HPDE6-E6E7 (cell line): ENCODE measurements around the gene WDR33.
"Not testable (repeated sequence)": the region's sequence is repeated elsewhere in the genome, so short reads cannot be mapped to it uniquely, and the experiment has no call there.

Source experiments
- DNase-seq: peaks from one replicate; pipeline ENCODE4 v3.0.0; 2011; ENCODE audit warnings: missing footprints; ENCODE audit errors: extremely low spot score

Gene WDR33

GRCh38 chr2:127763776-127764175 lies 47.2 kb downstream of the WDR33 start:
- no peak for DNase-seq

- no peak for DNase-seq
These were observed 48.1 kb downstream of the WDR33 start for GRCh38 chr2:127762846-127763245.

DNA sequence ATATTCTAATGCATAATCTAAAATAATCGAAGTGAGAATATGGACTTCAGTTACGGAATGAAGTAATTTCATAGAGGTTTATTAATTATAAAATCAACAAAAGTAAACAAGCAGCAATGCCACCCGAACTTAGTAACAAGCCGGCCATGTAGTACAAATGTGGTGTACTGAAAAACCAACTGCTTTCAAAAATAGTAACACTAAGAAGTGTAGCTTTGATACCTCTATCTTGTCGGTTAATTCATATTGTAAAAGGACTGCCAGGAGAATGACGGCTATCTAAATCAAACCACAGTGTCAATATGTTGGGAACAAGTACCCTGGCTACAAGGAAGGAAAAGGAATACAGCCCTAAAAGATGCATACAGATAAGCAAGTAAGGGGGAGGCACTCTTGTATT lies 48.5 kb downstream of the WDR33 start:
- DNase-seq = no peak

DNA sequence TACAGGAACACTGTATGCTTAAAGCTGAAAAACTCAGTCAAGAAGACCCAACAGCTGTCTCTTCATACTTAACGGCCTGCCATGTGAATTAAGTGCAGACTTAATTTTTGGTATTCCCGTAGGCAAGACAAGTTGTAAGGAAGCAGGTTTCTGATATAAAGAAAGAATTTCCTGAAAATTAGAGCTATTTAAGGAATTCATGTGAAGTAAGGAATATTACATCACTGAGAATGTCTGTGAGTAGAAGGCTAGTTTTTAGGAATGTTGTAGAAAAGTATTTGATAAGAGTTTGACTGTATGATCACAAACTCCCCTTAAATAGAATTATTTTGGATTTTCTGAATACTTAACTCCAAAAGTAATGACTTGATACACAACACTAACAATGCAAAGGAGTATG lies 51.0 kb downstream of the WDR33 start:
- DNase-seq = no peak

- DNase-seq = no peak
These were observed 56.8 kb downstream of the WDR33 start for GRCh38 chr2:127754186-127754585.

DNA sequence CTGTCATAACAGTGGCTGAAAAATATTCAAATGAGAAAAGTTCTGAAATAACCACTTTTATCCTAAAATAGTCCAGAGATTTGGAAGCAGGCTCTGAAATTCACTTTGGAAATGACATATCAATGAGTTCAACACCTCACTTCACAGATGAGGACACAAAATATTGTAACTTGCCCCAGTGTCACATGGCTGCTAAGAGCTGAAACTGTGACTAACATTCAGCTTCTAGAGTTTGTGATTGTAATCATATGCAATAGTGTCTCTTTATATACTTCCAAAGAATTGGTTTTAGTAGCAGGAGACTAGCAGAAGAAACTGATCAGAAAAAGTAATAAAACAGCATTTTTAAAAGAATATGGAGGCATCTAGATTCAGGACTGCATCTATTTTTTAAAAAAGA lies 57.6 kb downstream of the WDR33 start:
- DNase-seq = no peak

- DNase-seq = not testable (repeated sequence)
These were observed 61.4 kb downstream of the WDR33 start for GRCh38 chr2:127749537-127749936.

GRCh38 chr2:127747621-127748020 lies 63.4 kb downstream of the WDR33 start:
- DNase-seq = no peak

GRCh38 chr2:127743477-127744026 lies 67.4 kb downstream of the WDR33 start:
- DNase-seq = no peak

GRCh38 chr2:127740665-127741288 lies 70.2 kb downstream of the WDR33 start:
- no peak for DNase-seq

GRCh38 chr2:127739800-127740199 lies 71.2 kb downstream of the WDR33 start:
- no peak for DNase-seq

DNA sequence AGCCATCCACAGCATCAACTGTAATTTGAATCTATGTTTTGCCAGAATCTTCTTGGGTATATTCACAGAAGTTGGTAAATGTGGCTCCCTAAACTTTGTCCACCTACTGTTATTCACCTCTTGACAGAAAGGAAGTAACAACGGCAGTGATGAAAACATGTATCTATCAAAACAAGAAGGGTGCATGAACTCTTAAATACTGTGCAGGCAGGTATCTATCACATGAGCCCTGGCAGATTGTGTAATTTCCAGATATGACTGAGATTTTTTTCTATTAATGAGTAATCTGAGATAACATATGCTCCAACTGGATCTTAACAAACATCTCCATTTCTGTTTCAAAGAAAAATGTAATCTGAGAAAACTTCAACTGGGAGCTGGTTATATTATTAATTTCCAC lies 73.1 kb downstream of the WDR33 start:
- no peak for DNase-seq

GRCh38 chr2:127735537-127736399 lies 75.2 kb downstream of the WDR33 start:
- peak; percentile 10 for DNase-seq

DNA sequence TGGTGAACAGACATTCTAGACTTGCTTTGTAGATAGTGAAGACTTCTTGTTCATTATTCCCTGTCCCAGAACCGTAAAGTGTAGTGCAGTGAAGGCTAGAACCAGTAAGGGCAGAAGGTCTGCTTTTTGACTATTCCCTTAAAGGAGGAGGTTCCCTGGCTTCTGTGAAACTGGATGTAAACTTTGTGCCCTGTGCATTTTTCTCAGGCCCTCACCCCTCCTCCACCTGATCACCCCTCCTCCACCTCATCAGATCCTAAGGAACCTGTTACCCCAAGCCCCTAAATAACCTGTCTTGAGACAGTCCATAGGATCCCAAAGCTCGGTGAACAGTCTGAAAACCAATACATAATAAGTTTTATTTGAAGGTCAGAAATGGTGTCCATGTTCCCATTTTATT lies 75.9 kb downstream of the WDR33 start:
- DNase-seq = no peak

- DNase-seq = no peak
These were observed 77.0 kb downstream of the WDR33 start for GRCh38 chr2:127733816-127734537.

GRCh38 chr2:127733113-127733815 lies 77.7 kb downstream of the WDR33 start:
- DNase-seq = no peak

- no peak for DNase-seq
These were observed 84.7 kb downstream of the WDR33 start for GRCh38 chr2:127726158-127726880.

DNA sequence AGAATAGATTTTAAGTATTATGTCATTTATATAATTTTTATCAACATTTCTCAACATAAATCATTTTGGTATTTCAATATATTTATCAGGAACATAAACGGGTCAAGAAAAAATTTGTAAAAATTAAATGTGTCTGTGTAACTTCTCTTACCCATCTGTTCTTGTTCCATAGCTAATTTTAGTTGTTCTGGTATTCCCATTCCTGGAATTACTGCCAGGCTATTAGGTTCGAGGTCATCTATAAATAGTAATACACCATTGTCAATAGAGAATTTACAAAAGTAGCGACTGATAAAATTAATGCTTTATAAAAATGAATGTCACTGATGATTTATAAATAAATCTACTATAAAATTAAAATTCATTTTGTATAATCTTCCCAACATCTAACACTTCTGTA lies 88.2 kb downstream of the WDR33 start:
- no peak for DNase-seq

GRCh38 chr2:127721978-127722355 lies 89.0 kb downstream of the WDR33 start:
- DNase-seq = peak; percentile 66

DNA sequence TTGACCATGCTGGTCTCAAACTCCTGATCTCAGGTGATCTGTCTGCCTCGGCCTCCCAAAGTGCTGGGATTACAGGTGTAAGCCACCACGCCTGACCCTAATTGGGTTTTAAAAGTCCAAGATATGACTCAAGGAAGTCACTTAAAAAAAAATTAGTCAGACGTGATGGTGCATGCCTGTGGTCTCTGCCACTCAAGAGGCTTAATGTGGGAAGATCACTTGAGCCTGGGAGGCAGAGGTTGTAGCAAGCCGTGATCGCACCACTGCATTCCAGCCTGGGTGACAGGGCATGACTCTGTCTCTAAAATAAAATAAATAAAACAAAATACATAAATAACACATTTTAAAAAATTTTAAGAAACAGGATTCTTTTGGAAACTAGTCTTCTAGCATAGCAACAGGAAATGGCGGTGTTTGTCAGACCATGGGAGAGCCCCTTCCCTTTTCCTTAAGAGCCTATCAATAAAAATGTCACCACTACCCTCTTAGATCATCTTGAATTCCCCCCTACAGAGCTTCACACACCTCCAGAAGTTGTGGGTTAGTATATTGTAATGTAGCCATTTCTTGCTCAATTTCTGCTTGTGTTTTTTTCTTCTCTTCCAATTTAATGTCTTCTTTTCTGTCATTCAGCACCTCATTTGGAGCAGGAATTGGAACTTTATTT lies 89.5 kb downstream of the WDR33 start:
- DNase-seq = no peak
